Measurements from ENCODE around the gene KIF23. TPM values are rescaled to one million over a fixed set of nuclear protein-coding genes. Genes with fewer than 3 reads are reported as not detected.

Gene KIF23
- total RNA-seq, result 27.7 and 28.9 TPM in 2 replicates

GRCh38 chr15:69413822-69414700, at the start of gene KIF23:
TSS of gene KIF23 (plus strand) at chr15:69414349. CDS start at chr15:69414466, 117 bp downstream.

GRCh38 chr15:69452692-69453521, 38.8 kb downstream of the KIF23 start, which contains the start of gene RPLP1:
TSS of gene RPLP1 (plus strand) at chr15:69452818. CDS start at chr15:69452949, 131 bp downstream.

Other genes with a start within 250 kb of the KIF23 start
- 1.0 and 4.7 TPM in 2 replicates for gene PAQR5, start 115.4 kb upstream of the KIF23 start, total RNA-seq
- 648 and 671 TPM in 2 replicates for gene RPLP1, start 38.5 kb downstream of the KIF23 start, total RNA-seq